H1 (cell line): ENCODE measurements around the gene CACNA1G. TPM values are rescaled to one million over a fixed set of nuclear protein-coding genes. Genes with fewer than 3 reads are reported as not detected.

Experiments used
- CTCF ChIA-PET: fragments of 300-600 bp; sonication (Branson Sonifier 250); formaldehyde crosslinking; loops from one replicate; lab custom pipeline; 2021; ENCODE audit not compliant: partially characterized antibody; lab: Charles Lee
- POLR2A ChIA-PET: fragments of 300-600 bp; sonication (Branson Sonifier 250); formaldehyde crosslinking; loops from one replicate; lab custom pipeline; 2021; ENCODE audit warnings: inconsistent platforms; ENCODE audit not compliant: partially characterized antibody; lab: Charles Lee
- DNase-seq, 2 experiments: peaks; one replicate each; pipeline versions ENCODE4 v3.0.0 to v3.0.0-alpha.2; 2010 to 2022; ENCODE audit warnings: low spot score in 2 of 2, low read depth in 1 of 2, mixed read lengths in 1 of 2
- FAIRE-seq: peaks from 2 replicates; lab custom pipeline; 2011; peaks lifted over from hg19 to GRCh38; lab: Jason Lieb, UNC
- H2AFZ ChIP-seq: 2 replicates; pipeline ENCODE4 v1.8.1; 2012; ENCODE audit warnings: low read length, inconsistent platforms
- H2AK5ac ChIP-seq: 2 replicates; pipeline ENCODE4 v1.6.1; 2013; ENCODE audit warnings: low read depth, low read length
- H2BK120ac ChIP-seq: replicated peaks from 2 replicates; pipeline ENCODE3; 2013; ENCODE audit warnings: low read depth, low read length, inconsistent platforms
- H2BK12ac ChIP-seq: 2 replicates; pipeline ENCODE4 v1.6.1; 2013; ENCODE audit warnings: low read depth, low read length
- H2BK15ac ChIP-seq: 2 replicates; pipeline ENCODE4 v1.6.1; 2013; ENCODE audit warnings: low read length
- H2BK20ac ChIP-seq: 2 replicates; pipeline ENCODE4 v1.6.1; 2013; ENCODE audit warnings: low read length
- H2BK5ac ChIP-seq: 2 replicates; pipeline ENCODE4 v1.6.1; 2013; ENCODE audit warnings: low read depth, low read length
- H3K14ac ChIP-seq: 2 replicates; pipeline ENCODE4 v1.6.1; 2013; ENCODE audit warnings: inconsistent platforms; ENCODE audit not compliant: insufficient read length
- H3K18ac ChIP-seq: 2 replicates; pipeline ENCODE4 v1.6.1; 2013; ENCODE audit warnings: low read length; ENCODE audit errors: extremely low read depth
- H3K23ac ChIP-seq: 2 replicates; pipeline ENCODE4 v1.6.1; 2013; ENCODE audit warnings: inconsistent platforms; ENCODE audit not compliant: insufficient read length
- H3K23me2 ChIP-seq: 2 replicates; pipeline ENCODE4 v1.6.1; 2013; ENCODE audit warnings: low read depth, low read length
- H3K27ac ChIP-seq: 2 replicates; pipeline ENCODE4 v1.6.1; 2011; ENCODE audit warnings: low read depth, low read length, inconsistent platforms
- H3K27me3 ChIP-seq, 4 experiments: replicated peaks in 1 of 4; 1 replicate in 1 of 4; 2 replicates in 3 of 4; pipeline versions ENCODE4 v1.6.1 to v1.8.1; 2011 to 2013; ENCODE audit warnings: low read length in 3 of 4, mild to moderate bottlenecking in 3 of 4, inconsistent platforms in 2 of 4, mixed read lengths in 2 of 4, moderate library complexity in 1 of 4; ENCODE audit not compliant: control insufficient read depth in 3 of 4, insufficient read depth in 3 of 4; ENCODE audit errors: extremely low read depth in 1 of 4
- H3K36me3 ChIP-seq, 4 experiments: 2 replicates each; pipeline versions ENCODE4 v1.6.1 to v1.8.1; 2011 to 2013; ENCODE audit warnings: mild to moderate bottlenecking in 4 of 4, low read length in 3 of 4, moderate library complexity in 2 of 4, control low read depth in 1 of 4, inconsistent platforms in 1 of 4; ENCODE audit not compliant: insufficient read depth in 4 of 4, control insufficient read depth in 2 of 4
- H3K4ac ChIP-seq: replicated peaks from 2 replicates; pipeline ENCODE3; 2013; ENCODE audit warnings: low read length, low read depth, mixed read lengths, inconsistent platforms; ENCODE audit not compliant: insufficient read length
- H3K4me1 ChIP-seq, 4 experiments: replicated peaks in 1 of 4; 1 replicate in 1 of 4; 2 replicates in 3 of 4; pipeline versions ENCODE4 v1.6.1 to v1.8.1; 2011 to 2013; ENCODE audit warnings: low read length in 3 of 4, inconsistent platforms in 2 of 4, mixed read lengths in 1 of 4; ENCODE audit not compliant: insufficient read depth in 4 of 4, control insufficient read depth in 3 of 4
- H3K4me2 ChIP-seq, 2 experiments: 2 replicates each; pipeline versions ENCODE4 v1.6.1 to v1.8.1; 2011 to 2013; ENCODE audit warnings: low read depth in 2 of 2, low read length in 2 of 2, control low read depth in 1 of 2, inconsistent platforms in 1 of 2, mild to moderate bottlenecking in 1 of 2; ENCODE audit not compliant: insufficient read depth in 1 of 2
- H3K4me3 ChIP-seq, 4 experiments: fragments of 200-600, 300-600 bp in 1 of 4; sonication (generic), shearing (Covaris generic), sonication (Bioruptor Twin) in 1 of 4; 2 replicates each; pipeline versions ENCODE4 v1.5.1 to v1.8.1; 2011 to 2016; ENCODE audit warnings: low read length in 4 of 4, low read depth in 3 of 4, control low read depth in 2 of 4, inconsistent platforms in 2 of 4, mild to moderate bottlenecking in 2 of 4, mixed read lengths in 1 of 4, moderate library complexity in 1 of 4; ENCODE audit not compliant: insufficient read depth in 2 of 4; ENCODE audit errors: extremely low read depth in 1 of 4
- H3K56ac ChIP-seq: replicated peaks from 2 replicates; pipeline ENCODE3; 2013; ENCODE audit warnings: low read depth, mild to moderate bottlenecking, mixed read lengths, low read length, inconsistent platforms; ENCODE audit not compliant: insufficient read length
- H3K79me1 ChIP-seq: 2 replicates; pipeline ENCODE4 v1.6.1; 2013; ENCODE audit warnings: low read depth, low read length, control low read depth
- H3K79me2 ChIP-seq, 2 experiments: 2 replicates each; pipeline versions ENCODE4 v1.6.1 to v1.8.1; 2012 to 2013; ENCODE audit warnings: low read length in 2 of 2, mild to moderate bottlenecking in 2 of 2, inconsistent platforms in 1 of 2; ENCODE audit not compliant: insufficient read depth in 2 of 2, control insufficient read depth in 1 of 2
- H3K9ac ChIP-seq, 4 experiments: replicated peaks in 1 of 4; 1 replicate in 1 of 4; 2 replicates in 3 of 4; pipeline versions ENCODE4 v1.6.1 to v1.8.1; 2011 to 2013; ENCODE audit warnings: low read depth in 3 of 4, low read length in 3 of 4, control low read depth in 2 of 4, mild to moderate bottlenecking in 2 of 4, moderate library complexity in 2 of 4, inconsistent platforms in 1 of 4; ENCODE audit errors: extremely low read depth in 1 of 4
- H3K9me3 ChIP-seq, 2 experiments: 2 replicates each; pipeline versions ENCODE4 v1.6.1 to v1.8.1; 2012 to 2013; ENCODE audit warnings: mild to moderate bottlenecking in 2 of 2, moderate library complexity in 2 of 2, control low read depth in 1 of 2, inconsistent platforms in 1 of 2, low read depth in 1 of 2, low read length in 1 of 2, mixed read lengths in 1 of 2; ENCODE audit not compliant: insufficient read depth in 2 of 2
- H4K20me1 ChIP-seq, 2 experiments: replicated peaks in 1 of 2; 2 replicates each; pipeline versions ENCODE3 to v1.8.1; 2011 to 2013; ENCODE audit warnings: inconsistent platforms in 2 of 2, low read length in 2 of 2, mild to moderate bottlenecking in 1 of 2; ENCODE audit not compliant: insufficient read depth in 2 of 2, control insufficient read depth in 1 of 2
- H4K5ac ChIP-seq: 2 replicates; pipeline ENCODE4 v1.6.1; 2013; ENCODE audit warnings: low read length, low read depth, mixed read lengths, inconsistent platforms; ENCODE audit not compliant: insufficient read length
- H4K8ac ChIP-seq: 2 replicates; pipeline ENCODE4 v1.8.0; 2013; ENCODE audit warnings: mild to moderate bottlenecking, moderate library complexity, low read length, inconsistent platforms; ENCODE audit not compliant: insufficient read depth; ENCODE audit errors: extremely low read depth
- H4K91ac ChIP-seq: replicated peaks from 2 replicates; pipeline ENCODE3; 2013; ENCODE audit warnings: low read length, mixed read lengths, inconsistent platforms; ENCODE audit not compliant: insufficient read length
- BCL11A ChIP-seq, 2 experiments: IDR thresholded peaks; one replicate each; pipeline ENCODE4 v1.6.1; 2011; ENCODE audit warnings: low read depth in 2 of 2, low read length in 2 of 2, mild to moderate bottlenecking in 2 of 2
- CTBP2 ChIP-seq: IDR thresholded peaks from 2 replicates; pipeline ENCODE4 v1.7.0; 2011; ENCODE audit warnings: borderline replicate concordance, mild to moderate bottlenecking, moderate library complexity, mixed read lengths, low read length; ENCODE audit not compliant: insufficient read depth, insufficient read length
- WGBS, 2 experiments: shearing (Covaris generic) in 1 of 2; methylation state at CpG; one replicate each; pipeline versions ENCODE4 v1.1.6 to v1.1.7; 2013 to 2015; ENCODE audit warnings: low lambda C conversion rate in 2 of 2, mixed read lengths in 2 of 2, inconsistent platforms in 1 of 2, low coverage in 1 of 2, missing lambda C conversion rate in 1 of 2; ENCODE audit not compliant: insufficient replicate concordance in 2 of 2, insufficient coverage in 1 of 2, insufficient read length in 1 of 2; ENCODE audit errors: extremely low coverage in 1 of 2, missing lambda C conversion rate in 1 of 2; 5-methylcytosine and 5-hydroxymethylcytosine counted together
- polyA plus RNA-seq, 7 experiments: library from polyadenylated mRNA; depleted of rRNA in 3 of 7; stranded (reverse) in 5 of 7; unstranded in 2 of 7; fragments of >200 nt in 5 of 7; fragments of 200-250 nt in 2 of 7; gene quantifications; 1 replicate in 5 of 7; 2 replicates in 1 of 7; 4 replicates in 1 of 7; pipeline versions ENCODE4 v1.2.1 to v1.2.3, GENCODE V29; 2011 to 2013; ENCODE audit warnings: missing spikeins in 2 of 7, mixed read lengths in 2 of 7
- total RNA-seq: library from RNA; stranded (reverse); fragmentation: NEBNext Ultra II Directional; extraction: Animal tissue kit (Norgen Biotek cat#: 25700); gene quantifications from 2 replicates; pipeline ENCODE4 v1.2.1, GENCODE V29; 2021

The CACNA1G gene
- total and polyA plus RNA-seq, 2 of the 8 experiments (the other 6 are each of a cell fraction or from before 2014, with no cell fraction given): 2.9 to 4.9 TPM

DNA sequence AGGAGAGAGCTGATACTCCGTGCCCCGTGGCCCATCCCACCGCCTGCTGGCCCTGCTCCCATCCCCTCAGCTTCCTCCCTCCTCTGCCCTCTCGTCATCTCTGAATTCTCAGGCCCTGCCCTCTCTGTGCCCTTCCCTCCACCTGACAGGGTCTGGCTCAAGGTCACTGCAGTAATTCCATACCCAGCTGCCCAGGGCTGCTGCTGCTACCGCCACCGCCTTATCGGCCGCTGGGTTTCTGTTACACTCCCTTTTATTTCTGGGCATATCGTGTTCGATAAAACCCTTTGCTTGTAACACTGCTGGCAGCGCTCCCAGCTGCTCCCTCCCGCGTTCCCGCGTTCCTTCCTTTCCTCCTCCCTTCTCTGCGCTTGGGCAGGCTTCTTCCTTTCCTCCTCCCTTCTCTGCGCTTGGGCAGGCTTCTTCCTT lies 26.8 kb upstream of the CACNA1G start:
- Histone ChIP-seq H3K9me3 (no peaks in the 10 kb centered on the region), H2BK12ac (peak overlapping the region; percentile 60; the same call in 1 of the 2 replicates), H3K18ac (peak overlapping the region; percentile 88; the same call in 1 of the 2 replicates), H4K8ac (no peak overlapping the region), H3K14ac (no peak overlapping the region), H2AK5ac (no peak overlapping the region), H3K23ac (no peak overlapping the region), H3K4me3 (peak overlapping the region; percentile 36 to 77 (median 74)), H2BK20ac (no peak overlapping the region), H4K20me1 (no peaks in the 10 kb centered on the region), H2BK120ac (no peak overlapping the region), H2BK5ac (peak overlapping the region; percentile 53; the same call in 1 of the 2 replicates), H3K23me2 (peaks cover 17% of the 10 kb centered on the region), H3K4ac (no peak overlapping the region), H3K79me1 (no peaks in the 10 kb centered on the region; the same call in 1 of the 2 replicates), H3K9ac (0 out of 7 replicates have a peak overlapping the region, but pooled peaks of 1 of the 4 experiments have one; percentile 8), H2AFZ (no peak overlapping the region), H3K4me1 (peaks cover 5 to 29% (median 18%) of the 10 kb centered on the region in 4 experiments), H3K27ac (no peak overlapping the region), H3K36me3 (peaks cover 0 to 3% (median 0%) of the 10 kb centered on the region in 4 experiments; a peak in 1 of 8 replicates), H3K27me3 (peaks cover 0 to 21% (median 10%) of the 10 kb centered on the region in 4 experiments; a peak in 4 of 7 replicates), H3K4me2 (peak overlapping the region; percentile 96 to 99), H4K5ac (no peak overlapping the region), H4K91ac (no peak overlapping the region), H3K56ac (no peak overlapping the region), H2BK15ac (0 out of 2 replicates have a peak overlapping the region, but pooled peaks have one; percentile 88), H3K79me2 (0 out of 4 replicates have a peak, but pooled peaks cover 0 to 2% of the 10 kb centered on the region in 2 experiments)
- POLR2A ChIA-PET: interaction anchor here (0.7 to 4.3 kb wide), 9 partner anchors 9 to 333 kb away, joined by 3 to 13 read pairs (median 4); partner anchors contain the start of genes CACNA1G and TOB1
- CTCF ChIA-PET: interaction anchor here (0.6 to 5.2 kb wide), 18 partner anchors 9 to 163 kb away, joined by 3 to 36 read pairs (median 6); no protein-coding TSS in a partner anchor
- TF ChIP-seq BCL11A (IDR thresholded peaks at IDR 0.05; ENCODE audit: low read depth in 2 of 2, low read length in 2 of 2): no peak
- peak; percentile 43 for TF ChIP-seq CTBP2
- 6% methylated on average over 15 of the region's 17 CpGs; no CpG with 5 or more reads in 1 of the 2 experiments for WGBS, 2 experiments
- peak; percentile 52 for FAIRE-seq
- DNase-seq: peak in 1 of 2 experiments; percentile 69
